PFSK-1 (cell line): ENCODE measurements around the gene HP1BP3.

Experiments used
- FOXP2 ChIP-seq: optimal IDR thresholded peaks from 2 replicates; pipeline ENCODE3; 2011; ENCODE audit warnings: borderline replicate concordance, control low read depth, inconsistent platforms; ENCODE audit not compliant: insufficient read depth; ENCODE audit errors: extremely low read length, extremely low read depth
- POLR2AphosphoS5 ChIP-seq: IDR thresholded peaks from 2 replicates; pipeline ENCODE4 v1.6.1; 2012; ENCODE audit warnings: low read depth, mild to moderate bottlenecking, control low read depth, low read length, moderate library complexity
- REST ChIP-seq, 2 experiments: IDR thresholded peaks; 2 replicates each; pipeline versions ENCODE4 v1.6.1 to v1.8.0; 2011 to 2012; ENCODE audit warnings: low read depth in 2 of 2, low read length in 2 of 2, control low read depth in 1 of 2, inconsistent platforms in 1 of 2, mild to moderate bottlenecking in 1 of 2, moderate library complexity in 1 of 2; ENCODE audit not compliant: insufficient read depth in 1 of 2
- SIN3A ChIP-seq: IDR thresholded peaks from 2 replicates; pipeline ENCODE4 v1.6.1; 2012; ENCODE audit warnings: mild to moderate bottlenecking, low read length, moderate library complexity, borderline replicate concordance; ENCODE audit not compliant: insufficient read depth
- TAF1 ChIP-seq: IDR thresholded peaks from 2 replicates; pipeline ENCODE4 v1.6.1; 2012; ENCODE audit warnings: low read length, control low read depth, borderline replicate concordance; ENCODE audit not compliant: insufficient read depth

The HP1BP3 gene

GRCh38 chr1:20814534-20814871, 27.4 kb upstream of the HP1BP3 start:
- no peak for TF ChIP-seq POLR2AphosphoS5
- TF ChIP-seq TAF1: no peak
- no peak for TF ChIP-seq FOXP2
- no peak for TF ChIP-seq REST (IDR thresholded peaks at IDR 0.05; ENCODE audit: insufficient read depth in 1 of 2, low read depth in 2 of 2, low read length in 2 of 2)
- TF ChIP-seq SIN3A: no peak

GRCh38 chr1:20811916-20812315, 24.8 kb upstream of the HP1BP3 start:
- no peak for TF ChIP-seq SIN3A
- no peak for TF ChIP-seq REST (IDR thresholded peaks at IDR 0.05; ENCODE audit: insufficient read depth in 1 of 2, low read depth in 2 of 2, low read length in 2 of 2)
- no peak for TF ChIP-seq TAF1
- no peak for TF ChIP-seq FOXP2
- no peak for TF ChIP-seq POLR2AphosphoS5

- TF ChIP-seq TAF1 (no peak), SIN3A (no peak), FOXP2 (no peak), REST (IDR thresholded peaks at IDR 0.05; ENCODE audit: insufficient read depth in 1 of 2, low read depth in 2 of 2, low read length in 2 of 2) (no peak), POLR2AphosphoS5 (no peak)
Observed at GRCh38 chr1:20793236-20793635, 6.1 kb upstream of the HP1BP3 start.

- TF ChIP-seq TAF1: no peak
- no peak for TF ChIP-seq SIN3A
- TF ChIP-seq REST (IDR thresholded peaks at IDR 0.05; ENCODE audit: insufficient read depth in 1 of 2, low read depth in 2 of 2, low read length in 2 of 2): no peak
Observed at GRCh38 chr1:20792196-20792595, 5.1 kb upstream of the HP1BP3 start.

GRCh38 chr1:20790785-20791184, 3.7 kb upstream of the HP1BP3 start:
- TF ChIP-seq FOXP2 (no peak), TAF1 (no peak), SIN3A (no peak), REST (IDR thresholded peaks at IDR 0.05; ENCODE audit: insufficient read depth in 1 of 2, low read depth in 2 of 2, low read length in 2 of 2) (no peak), POLR2AphosphoS5 (no peak)
